GM18951 (cell line): Measurements from ENCODE around the gene USP24.

Experiments
- POLR2A ChIP-seq: IDR thresholded peaks from 4 replicates; pipeline ENCODE4 v1.6.1; 2011; ENCODE audit warnings: mild to moderate bottlenecking; ENCODE audit not compliant: insufficient read length, insufficient read depth; ENCODE audit errors: extremely low read depth
- in situ Hi-C: fragments of 300-500 bp; cut with MboI; formaldehyde crosslinking; loops from one replicate; pipeline ENCODE4 v1.12.0; 2022; ENCODE audit warnings: low sequenced_read_pairs, mixed read lengths, inconsistent platforms; ENCODE audit not compliant: unreplicated experiment

The USP24 gene

GRCh38 chr1:55078470-55078869, 136.7 kb downstream of the USP24 start:
- no peak for TF ChIP-seq POLR2A
- in situ Hi-C loops: no loop called here

- TF ChIP-seq POLR2A: no peak
Observed at GRCh38 chr1:55076356-55076755, 138.8 kb downstream of the USP24 start.

GRCh38 chr1:55074455-55074854, 140.7 kb downstream of the USP24 start:
- TF ChIP-seq POLR2A: no peak
- in situ Hi-C loops: no loop called here

More at GRCh38 chr1:55076356-55076755, 138.8 kb downstream of the USP24 start:
- in situ Hi-C loops: no loop called here

- TF ChIP-seq POLR2A: no peak
- in situ Hi-C loops: no loop called here
Observed at GRCh38 chr1:55073187-55073916, 141.8 kb downstream of the USP24 start.

DNA sequence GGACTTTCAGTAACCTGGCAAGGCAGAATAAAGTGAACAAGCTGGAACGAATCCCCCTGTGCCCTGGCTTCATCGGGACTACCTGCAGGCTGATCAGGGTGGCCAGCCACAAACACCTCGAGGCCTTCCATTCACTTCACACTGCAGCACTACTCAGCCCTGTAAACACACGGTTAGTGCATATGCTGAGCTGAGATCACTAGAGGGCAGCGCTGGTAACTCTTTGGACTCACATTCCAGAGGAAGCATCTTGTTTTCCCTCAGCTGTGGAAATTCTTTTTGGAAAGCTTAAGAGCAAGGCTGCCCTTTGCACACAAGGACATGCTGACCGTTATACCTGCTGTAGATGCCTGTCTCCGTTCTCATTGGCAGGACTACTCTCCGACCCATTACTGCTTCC, 143.7 kb downstream of the USP24 start:
- no peak for TF ChIP-seq POLR2A
- in situ Hi-C loops: no loop called here

DNA sequence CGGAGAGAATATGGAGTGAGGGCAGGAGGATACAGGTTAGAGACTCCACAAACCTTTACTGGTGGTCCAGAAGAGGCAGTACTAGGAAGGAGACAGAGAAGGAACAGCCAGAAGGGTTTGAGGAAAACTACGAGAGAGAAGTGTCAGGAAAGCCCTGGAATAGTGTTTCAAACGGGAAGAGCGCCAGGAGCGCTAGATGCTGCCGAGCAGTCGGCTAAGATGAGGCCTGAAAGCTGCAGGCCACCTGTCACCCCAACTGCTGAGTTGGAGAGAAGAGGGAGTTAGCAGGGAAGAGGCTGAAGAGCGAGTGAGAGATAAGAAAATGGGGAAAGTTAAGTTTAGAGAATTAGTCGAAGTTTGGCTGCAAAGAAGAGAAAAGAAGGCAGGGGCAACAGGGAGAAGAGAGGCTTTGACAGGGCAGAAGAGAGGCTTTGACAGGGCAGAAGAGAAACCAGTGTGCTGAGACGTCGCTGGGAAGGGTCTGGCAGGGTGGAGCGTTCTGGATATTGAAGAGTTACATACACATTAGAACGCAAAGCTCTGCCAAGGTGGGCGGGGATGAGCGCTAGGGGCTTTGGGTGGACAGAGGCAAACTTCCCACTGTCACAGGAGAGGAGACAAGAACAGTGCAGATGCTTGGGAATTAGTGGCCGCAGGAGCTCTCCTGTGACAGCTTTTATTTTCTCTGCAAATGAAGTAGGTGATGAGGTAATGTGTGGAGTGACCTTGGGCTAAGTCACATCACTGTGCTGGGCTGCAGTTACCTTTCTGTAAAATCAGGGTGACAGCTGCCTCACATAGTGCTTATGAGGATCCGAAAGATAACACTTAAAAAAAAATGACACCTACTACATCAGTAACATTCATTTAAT, 144.6 kb downstream of the USP24 start:
- TF ChIP-seq POLR2A: no peak
- in situ Hi-C loops: no loop called here

- no peak for TF ChIP-seq POLR2A
- in situ Hi-C loops: no loop called here
Observed at GRCh38 chr1:55069280-55069679, 145.9 kb downstream of the USP24 start.

- TF ChIP-seq POLR2A: no peak
Observed at GRCh38 chr1:55068638-55069037, 146.5 kb downstream of the USP24 start.

DNA sequence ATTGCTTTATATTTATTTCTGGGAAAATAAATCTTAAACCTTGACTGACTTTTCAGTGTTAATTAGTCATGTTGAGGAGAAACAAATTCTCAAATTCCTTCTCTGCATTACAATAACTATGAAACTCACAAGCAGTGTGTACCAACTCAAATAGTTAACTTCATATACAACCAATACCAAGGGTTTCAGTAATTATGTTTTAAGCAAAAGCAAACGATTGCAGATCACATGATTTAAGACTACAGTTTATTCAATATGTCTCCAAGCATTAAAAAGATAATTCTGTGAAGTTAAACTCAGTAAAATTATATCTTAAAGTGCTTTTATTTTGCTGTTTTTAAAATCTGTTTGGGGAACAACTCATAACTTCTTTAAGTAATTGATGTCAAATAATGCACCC, 147.2 kb downstream of the USP24 start:
- in situ Hi-C loops: no loop called here
- no peak for TF ChIP-seq POLR2A

More at GRCh38 chr1:55068638-55069037, 146.5 kb downstream of the USP24 start:
- in situ Hi-C loops: no loop called here

- in situ Hi-C loops: no loop called here
- TF ChIP-seq POLR2A: no peak
Observed at GRCh38 chr1:55067022-55067778, 148.0 kb downstream of the USP24 start.

- in situ Hi-C loops: no loop called here
Observed at GRCh38 chr1:55065648-55066047, 149.5 kb downstream of the USP24 start.

GRCh38 chr1:55064861-55065263, 150.3 kb downstream of the USP24 start:
- in situ Hi-C loops: no loop called here
- TF ChIP-seq POLR2A: no peak

More at GRCh38 chr1:55065648-55066047, 149.5 kb downstream of the USP24 start:
- TF ChIP-seq POLR2A: no peak

DNA sequence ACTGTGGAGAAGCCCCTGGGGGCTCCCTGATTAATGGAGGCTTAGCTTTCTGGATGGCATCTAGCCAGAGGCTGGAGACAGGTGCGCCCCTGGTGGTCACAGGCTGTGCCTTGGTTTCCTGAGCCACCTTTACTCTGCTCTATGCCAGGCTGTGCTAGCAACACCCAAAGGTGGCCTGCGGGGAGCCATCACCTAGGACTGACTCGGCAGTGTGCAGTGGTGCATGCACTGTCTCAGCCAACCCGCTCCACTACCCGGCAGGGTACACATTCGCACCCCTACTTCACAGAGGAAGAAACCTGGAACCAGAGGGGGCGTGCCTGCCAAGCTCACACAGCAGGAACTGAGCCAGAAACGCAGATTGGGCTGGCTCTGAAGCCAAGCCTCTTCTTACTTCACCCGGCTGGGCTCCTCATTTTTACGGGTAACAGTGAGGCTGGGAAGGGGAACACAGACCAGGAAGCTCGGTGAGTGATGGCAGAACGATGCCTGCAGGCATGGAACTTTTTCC, 151.0 kb downstream of the USP24 start:
- no peak for TF ChIP-seq POLR2A
- in situ Hi-C loops: no loop called here

- in situ Hi-C loops: no loop called here
- no peak for TF ChIP-seq POLR2A
Observed at GRCh38 chr1:55063577-55063942, 151.6 kb downstream of the USP24 start.
